ELR (cell line): Measurements from ENCODE around the gene CALML6.
"Not testable (repeated sequence)": the region's sequence is repeated elsewhere in the genome, so short reads cannot be mapped to it uniquely, and the experiment has no call there.

Experiments
- DNase-seq: peaks from one replicate; pipeline ENCODE4 v3.0.0-alpha.2; 2015; ENCODE audit warnings: low read depth

Gene CALML6

DNA sequence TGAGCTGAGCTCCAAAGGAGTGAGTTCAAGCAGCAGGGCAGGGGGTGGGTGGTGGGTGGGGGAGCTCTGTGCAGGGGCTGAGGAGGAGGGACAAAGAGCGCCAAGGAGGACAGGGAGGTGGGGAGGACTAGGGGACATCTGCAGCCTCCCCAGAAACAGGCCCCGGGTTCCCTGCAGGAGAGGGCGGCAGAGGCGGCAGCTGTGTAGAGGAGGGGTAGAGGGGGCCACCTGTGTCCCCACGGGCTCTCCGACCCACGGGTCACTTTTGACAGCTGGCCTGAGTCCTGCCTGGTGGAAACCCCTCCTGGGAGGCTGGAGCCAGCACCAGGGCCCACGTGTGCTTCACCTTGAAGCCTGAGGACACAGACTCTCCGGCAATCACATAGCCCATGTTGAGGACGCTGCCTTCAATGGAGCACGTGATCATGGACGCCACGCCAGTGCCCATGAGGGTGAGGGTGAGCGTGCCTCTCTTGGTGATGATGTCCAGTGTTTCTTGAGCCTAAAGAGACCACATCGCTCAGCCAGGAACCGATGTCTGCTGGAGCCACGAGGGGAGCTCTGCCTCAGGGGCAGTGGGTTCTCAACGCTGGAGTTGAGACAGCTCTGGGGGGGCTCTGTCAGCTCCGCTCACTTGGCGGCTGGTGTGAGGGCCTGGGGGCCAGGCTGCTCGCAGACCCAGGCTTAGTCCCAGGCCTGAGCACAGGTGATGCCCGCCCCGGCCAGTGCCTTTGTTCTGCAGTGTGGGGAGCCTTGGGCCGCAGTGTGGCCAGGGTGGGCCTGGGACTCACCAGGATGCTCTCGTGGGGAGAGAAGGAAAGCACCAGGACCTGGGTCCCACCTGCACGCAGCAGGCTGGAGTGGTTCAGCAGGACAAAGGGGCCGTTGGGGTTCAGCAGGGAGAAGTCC, 10.6 kb downstream of the CALML6 start:
- DNase-seq = no peak

DNA sequence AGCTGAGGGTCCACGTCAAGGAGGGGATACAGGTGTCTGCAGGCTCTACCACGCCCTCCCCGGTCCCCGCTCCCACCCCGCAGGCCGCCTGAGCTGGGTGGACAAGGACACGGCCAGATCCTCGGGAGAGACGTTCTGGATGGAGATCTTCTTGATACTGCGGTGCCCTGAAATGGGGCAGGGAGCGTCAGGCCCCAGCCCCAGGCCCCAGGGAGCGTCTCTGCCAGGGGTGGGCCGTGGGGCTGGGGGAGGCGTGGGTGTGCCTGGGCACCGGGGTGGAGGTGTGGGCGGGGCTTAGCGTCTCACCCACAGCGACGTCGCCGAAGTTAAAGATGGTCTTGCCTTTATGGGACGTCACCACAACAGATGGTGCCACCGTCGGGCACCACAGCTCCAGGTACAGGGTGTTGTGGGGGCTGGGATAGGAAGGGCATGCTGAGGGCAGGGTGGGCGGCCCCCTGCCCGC, 11.3 kb downstream of the CALML6 start:
- DNase-seq = no peak

DNA sequence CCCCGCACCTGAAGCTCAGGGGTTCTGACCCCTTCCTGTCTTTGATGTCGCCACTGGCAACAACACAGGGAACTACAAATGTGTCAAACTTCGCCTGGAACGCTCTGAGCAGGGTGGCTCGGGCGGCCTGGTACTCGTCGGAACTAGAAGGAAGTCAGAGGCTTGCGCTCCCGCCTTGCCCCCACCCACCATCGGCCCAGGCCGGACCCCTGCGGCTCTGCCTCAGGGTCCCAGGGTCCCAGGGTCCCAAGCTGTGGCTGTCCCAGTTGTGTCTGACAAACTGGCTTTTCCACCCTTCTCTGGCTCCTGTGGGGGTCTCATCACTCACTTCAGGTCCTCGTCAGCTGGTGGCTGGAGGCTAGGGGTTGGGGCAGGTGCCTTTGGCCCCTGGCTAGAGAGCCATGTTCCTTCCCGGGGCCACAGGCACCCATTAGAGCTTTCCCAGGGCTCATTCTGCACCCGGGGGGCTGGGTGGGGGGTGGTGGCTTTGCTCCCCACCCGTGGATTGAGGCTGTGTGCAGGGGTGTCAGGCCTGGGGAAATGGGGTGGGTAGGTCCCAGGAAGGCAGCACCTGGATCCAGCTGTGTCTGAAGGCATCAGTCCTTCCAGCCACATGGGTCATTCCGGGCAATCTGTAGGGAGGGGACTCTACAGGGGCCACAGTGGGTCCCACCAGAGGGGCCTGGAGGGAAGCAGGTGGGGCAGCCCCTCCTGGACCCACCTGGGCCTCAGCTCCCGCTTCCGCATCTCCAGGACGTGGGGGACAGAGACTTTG, 12.0 kb downstream of the CALML6 start:
- DNase-seq = no peak

DNA sequence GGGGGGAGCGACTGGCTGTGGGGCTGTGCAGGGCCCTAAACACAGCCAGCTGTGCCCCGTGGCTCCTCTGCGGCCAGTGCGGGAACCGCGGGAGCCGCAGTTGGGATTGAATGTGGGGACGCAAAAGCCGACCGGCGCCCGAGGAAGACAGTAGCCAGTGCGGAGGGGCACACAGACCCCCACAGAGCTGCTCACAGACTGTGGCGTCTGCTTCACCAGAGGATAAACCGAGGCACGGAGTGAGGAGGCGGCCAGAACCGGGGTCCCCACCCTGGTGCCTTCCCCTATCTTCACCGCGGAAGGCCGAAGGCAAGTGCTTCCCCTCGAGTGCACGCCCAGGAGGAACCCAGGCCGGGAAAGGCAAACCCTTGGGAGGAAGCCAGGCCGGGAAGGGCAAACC, 12.7 kb downstream of the CALML6 start:
- no peak for DNase-seq

DNA sequence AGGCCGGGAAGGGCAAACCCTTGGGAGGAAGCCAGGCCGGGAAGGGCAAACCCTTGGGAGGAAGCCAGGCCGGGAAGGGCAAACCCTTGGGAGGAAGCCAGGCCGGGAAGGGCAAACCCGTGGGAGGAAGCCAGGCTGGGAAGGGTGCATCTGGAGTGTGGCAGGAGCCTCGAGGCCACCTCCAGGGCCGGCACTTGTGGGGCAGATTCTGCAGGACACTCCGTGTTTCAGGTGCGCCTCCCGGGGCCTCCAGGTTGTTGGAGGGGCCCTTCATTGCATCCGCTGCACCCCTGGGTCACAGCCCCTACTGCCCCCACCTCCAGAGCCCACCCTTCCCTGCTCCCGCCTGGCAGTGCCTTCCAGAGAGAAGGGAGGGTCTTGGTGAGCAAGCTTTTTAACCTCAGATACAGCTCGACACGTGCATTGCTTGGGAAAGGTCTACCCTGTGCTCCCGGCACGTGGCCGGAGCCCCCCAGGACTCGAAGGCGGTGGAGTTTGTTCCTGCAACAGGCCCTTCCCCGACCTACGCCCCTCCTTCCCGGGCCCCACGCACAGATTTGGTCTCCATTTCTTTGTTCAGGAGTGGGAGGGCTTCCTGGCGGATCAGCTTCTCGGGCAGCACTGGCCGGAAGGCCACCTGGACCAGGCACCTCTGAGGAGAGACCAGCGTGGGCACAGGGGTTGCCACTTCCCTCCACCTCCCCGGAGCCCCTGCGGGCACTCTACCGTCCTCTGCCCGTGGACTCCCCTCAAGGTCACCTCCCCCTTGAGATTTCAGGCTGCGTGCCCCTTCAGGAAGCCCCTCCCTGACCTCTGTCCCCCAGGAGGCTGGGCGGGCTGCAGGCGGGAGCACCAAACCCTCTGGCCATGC, 13.4 kb downstream of the CALML6 start:
- no peak for DNase-seq

DNA sequence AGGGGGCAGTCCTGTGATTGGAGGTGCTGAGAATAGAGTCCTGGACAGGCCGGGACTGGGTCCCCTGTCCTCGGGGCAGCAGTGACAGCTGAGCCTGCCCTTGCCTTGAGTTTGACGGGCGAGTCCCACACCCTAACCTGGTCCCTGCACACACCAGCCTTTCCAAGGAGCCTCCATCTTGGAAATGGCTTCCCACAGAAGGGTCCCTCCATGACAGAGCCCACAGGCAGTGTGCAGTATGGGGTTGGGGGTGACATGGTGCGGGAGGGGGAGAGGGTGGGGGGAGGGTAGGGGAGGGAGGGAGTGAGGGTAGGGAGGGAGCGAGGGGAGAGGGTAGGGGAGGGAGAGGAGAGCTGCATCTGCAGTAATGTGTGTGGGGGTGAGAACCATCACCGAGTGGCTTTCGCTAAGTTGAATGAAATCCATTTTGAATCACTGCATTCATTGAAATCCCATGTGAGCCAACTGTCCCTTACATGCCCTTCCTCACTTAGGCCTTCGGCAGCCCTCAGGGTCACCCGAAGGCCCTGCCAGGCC, 14.1 kb downstream of the CALML6 start:
- no peak for DNase-seq

DNA sequence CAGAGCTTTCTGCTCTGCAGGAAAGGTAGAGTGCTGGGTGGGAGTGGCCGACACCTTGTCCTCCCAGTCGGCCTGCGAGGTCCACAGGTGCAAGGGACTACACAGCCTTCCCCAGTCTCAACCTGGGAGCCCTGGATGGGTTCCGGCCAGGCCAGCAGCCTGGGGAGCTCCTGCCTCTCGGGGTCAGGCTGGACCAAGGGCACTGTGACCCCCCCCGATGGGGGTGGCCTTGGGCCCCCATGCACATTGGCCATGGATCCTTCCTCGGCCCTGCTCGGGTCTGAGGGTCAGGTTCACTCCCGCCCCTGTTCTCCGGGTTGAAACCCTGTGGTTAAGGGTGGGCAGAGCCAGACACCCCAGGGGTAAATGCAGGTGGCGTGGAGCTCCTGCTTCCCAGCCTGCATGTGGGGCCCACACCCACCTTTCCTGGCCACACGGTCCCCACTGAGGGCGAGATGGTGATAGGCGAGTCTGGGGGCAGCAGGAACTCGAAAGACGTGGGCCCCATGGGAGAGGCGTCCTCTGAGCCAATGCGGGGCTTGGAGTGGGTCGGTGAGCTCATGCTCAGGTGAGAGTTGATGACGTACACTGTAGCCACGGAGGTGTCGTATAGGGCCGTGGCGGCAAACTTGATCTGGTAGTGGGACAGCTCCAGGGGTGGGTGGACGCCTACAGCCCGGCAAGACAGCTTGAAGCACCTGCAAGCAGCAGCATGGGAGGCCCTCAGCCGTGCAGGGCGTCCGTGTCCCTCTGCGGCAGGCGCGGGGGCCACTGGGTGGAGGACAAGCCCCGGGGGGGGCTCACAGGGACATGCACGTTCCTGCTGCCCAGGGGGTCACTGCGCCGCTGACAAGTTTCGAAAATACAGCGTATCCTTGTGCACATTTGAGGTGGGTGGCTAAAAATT, 14.8 kb downstream of the CALML6 start:
- no peak for DNase-seq

DNA sequence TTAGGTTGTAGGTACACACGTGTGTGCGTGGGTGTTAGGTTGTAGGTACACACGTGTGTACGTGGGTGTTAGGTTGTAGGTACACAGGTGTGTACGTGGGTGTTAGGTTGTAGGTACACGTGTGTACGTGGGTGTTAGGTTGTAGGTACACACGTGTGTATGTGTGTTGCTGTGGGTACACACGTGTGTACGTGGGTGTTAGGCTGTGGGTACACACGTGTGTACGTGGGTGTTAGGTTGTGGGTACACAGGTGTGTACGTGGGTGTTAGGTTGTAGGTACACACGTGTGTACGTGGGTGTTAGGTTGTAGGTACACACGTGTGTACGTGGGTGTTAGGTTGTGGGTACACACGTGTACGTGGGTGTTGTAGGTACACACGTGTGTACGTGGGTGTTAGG, 19.8 kb downstream of the CALML6 start:
- not testable (repeated sequence) for DNase-seq

DNA sequence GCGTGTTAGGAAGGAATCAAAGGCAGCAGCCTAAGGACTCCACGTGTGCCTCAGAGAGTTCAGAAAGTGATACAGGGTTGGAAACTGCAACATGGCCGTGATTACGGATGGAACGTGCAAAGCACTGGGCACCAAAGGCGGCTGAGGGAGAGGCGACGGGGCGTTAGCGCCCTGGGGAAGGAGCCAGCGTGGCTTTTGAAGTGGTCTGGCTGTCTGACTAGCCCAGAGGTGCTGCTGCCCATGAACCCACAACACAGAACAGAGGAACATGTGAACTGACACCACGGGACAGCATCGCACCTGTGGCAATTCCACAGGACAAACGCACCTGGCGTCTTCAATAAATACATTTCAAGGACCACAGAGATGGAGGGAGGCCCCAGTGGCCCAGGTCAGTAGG, 22.0 kb downstream of the CALML6 start:
- DNase-seq = no peak

DNA sequence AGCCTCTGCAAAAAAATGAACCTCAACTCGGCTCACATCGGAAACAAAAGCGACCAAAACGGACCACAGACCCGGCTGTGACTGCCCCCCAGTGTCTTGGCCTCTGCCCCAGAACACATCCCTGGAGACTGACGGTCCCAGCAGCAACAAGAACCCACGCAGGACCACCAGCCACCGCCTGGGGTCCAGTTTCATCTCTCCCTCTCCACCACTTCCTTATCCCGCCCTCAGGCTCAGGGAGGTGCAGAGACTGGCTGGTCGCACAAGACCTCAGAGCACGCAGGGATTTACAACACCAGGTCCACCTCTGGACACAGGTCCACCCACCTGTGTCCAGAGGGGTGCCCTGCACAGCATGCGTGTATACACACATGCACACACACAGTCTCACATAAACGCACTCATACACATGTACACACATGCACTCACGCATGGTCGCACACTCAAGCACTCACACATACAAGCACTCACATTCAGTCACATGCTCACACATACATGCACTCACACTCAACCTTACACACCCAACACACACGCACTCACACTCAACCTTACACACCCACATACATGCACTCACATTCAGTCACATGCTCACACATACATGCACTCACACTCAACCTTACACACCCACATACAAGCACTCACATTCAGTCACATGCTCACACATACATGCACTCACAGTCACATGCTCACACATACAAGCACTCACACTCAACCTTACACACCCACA, 22.7 kb downstream of the CALML6 start:
- no peak for DNase-seq

DNA sequence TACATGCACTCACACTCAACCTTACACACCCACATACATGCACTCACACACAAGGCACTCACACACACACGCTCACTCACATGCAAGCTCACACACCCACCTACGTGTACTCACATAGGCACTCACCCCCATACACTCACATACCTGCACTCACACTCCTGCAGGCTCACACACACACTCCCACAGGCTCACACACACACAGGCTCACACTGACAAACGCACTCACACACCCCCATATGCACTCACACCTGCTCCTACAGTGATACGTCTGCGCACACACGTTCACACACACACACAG, 23.2 kb downstream of the CALML6 start:
- DNase-seq = no peak

DNA sequence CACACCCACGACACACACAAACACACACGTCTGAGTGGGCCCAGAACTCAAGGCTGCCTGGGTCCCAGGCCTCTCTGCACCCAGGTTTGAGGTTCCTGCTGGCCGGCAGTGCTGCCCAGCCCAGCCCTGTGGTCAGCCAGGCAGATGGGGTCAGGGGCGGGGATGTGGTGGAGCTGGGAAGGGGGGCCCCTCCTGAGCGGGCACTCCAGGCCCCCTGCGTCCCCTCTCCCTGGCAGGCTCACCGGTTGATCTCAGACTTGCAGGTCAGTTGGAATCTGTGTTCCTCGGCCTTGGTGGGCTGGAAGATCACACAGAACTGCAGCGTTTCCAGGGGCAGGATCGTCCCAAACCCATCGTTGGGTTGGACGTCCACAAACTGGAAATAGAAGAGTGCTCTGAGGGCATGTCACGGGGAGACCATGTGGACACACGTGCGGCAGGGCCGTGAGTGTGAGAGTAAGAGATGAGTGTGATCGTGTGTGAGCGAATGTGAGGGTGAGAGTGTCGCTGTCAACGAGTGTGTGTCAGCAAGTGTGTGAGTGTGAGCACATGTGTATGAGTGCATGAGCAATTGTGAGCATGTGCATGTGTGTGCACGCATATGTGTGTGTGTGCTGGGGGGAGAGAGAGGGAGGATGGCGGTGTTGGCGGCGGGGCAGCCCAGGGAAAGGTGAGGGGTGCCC, 23.7 kb downstream of the CALML6 start:
- DNase-seq = no peak

DNA sequence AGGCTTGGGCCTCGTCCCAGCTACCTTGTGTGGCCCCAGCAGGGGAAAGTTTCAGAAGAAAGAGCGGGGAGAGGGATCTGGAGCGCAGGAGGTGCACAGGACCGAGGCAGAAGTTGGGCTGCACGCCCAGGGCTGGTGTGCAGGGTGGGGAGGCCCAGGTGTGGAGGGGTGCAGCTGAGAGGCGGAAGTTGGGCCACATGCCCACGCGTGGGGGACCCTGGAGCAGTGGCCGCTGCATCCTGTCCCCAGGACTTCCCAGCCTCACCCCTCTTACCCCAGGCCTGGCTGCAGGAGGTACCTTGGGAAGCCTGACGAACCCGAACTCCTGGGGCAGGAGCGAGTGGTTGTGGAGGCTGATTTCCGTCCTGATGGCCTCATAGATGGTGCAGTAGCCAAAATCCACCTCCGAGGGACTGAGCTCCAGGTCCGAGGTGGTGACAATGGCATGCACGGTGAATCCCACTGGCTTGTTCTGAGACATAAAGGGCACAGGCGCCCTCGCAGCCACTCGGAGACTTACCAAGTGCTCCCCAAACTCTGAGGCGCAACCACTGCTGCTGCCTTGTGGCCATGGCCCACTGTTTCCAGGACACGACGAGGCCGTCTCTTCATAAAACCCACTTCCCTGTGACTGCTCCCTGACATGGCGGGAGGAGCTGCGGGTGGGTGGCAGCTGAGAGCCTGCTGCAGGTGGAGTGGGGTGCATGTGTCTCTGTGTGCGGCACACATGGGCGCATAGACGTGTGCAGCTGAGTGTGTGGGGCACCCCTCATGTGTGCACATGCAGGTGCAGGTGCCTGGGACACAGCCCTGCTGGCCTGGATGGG, 24.4 kb downstream of the CALML6 start:
- no peak for DNase-seq

DNA sequence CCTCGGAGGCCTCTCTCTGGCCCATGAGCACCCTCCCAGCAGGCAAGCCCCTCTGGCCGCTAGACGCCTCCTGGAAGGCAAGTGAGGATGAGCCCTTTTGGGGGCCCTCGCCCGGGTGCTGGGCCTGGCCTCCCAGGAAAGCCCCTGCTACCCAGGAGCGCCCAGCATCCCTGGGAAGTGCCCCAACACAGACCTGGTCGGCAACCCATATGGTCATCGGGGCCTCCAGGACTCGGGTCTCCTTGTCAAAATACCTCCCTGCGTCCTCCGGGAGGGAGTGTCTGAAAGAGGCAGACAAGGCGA, 25.0 kb downstream of the CALML6 start:
- DNase-seq = no peak

DNA sequence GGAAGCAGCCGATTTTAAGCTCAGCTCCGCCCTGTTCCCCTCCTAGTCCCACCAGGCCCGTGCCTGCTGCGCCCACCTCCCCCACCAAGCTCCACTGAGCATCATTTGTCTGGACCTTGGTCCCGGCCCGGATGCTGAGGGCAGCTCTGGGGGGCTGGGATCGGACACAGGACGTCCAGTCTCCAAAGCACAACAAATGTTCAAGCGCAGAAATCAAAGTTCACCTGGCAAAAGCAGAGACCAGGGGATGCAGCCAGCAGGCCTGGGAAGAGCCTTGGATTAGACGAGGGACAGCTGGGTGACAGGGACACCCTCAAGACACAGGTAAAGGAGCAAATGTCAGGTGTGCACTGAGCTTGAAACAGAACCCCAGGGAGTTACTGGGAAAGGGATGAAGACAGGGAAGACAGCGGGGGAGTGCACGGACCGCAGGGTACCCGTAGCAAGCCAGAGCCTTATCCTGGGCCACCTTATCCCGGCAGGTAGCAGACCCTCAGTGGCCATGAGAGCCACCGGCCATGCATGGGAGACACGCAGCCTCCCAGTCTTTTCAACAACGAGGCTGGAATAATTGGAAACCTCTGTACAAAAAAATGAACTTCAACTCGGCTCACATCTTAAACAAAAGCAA, 26.3 kb downstream of the CALML6 start:
- no peak for DNase-seq

DNA sequence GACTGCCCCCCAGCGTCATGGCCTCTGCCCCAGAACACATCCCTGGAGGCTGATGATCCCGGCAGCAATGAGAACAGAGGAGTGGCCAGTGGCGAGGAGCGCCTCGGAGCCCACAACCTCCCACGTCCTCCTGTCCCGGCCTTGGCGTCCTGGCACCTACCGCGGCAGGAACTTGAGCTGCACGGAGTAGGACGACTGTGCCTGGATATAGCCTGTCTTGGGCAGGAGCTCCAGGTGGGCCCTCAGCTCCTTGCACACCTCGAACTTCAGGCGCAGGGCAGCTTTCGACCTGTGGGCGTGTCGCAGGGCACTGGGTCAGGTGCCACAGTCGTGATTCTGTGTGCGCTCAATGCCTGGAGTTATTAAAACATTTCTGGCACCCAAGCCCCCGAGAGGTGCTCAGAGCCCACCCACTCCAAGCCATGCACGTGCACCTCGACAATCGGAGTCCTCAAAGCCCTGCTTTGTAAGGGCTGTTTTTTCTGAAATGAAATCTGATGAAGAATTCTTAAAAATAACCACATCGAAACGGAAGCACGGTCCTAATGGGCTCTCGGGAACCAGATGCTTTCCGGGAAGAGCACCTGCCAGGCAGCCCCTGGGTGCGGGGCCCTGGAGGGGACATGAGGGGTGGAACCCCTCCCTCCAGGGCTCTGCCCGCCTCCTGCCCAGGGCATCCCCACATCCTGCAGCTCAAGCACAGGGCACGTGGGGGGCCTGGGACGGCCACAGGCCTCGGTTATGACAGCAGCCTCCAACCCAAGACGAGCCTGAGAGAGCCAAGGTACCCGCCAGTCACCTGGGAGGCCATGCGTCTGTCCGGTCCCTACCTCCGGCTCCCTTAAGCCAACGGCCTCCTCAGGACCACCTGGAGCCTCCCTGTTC, 27.1 kb downstream of the CALML6 start:
- DNase-seq = no peak
